Body of pancreas (tissue), 4 donors: Measurements from ENCODE around the gene COL6A2. TPM values are rescaled to one million over a fixed set of nuclear protein-coding genes. Genes with fewer than 3 reads are reported as not detected.
A peak's percentile ranks its signal among the peaks of the same experiment; 100 is the strongest.

Experiments used
- ATAC-seq: fragments of 150-250 bp; one replicate; pipeline ENCODE4 v1.9.1; 2016
- DNase-seq, 4 donors: peaks; one replicate each; pipeline ENCODE4 v3.0.0-alpha.2; 2019
- H3K27ac ChIP-seq, 4 donors: fragments of 200-600 bp; sonication (generic); 1 replicate in 3 of 4; 2 replicates in 1 of 4; pipeline versions ENCODE4 v1.5.1 to v1.6.1; 2016 to 2019; ENCODE audit warnings: mild to moderate bottlenecking in 1 of 4, mixed read lengths in 1 of 4, moderate library complexity in 1 of 4
- H3K27me3 ChIP-seq, 2 donors: fragments of 200-600 bp; sonication (generic); one replicate each; pipeline ENCODE4 v1.6.0; 2016; ENCODE audit warnings: mild to moderate bottlenecking in 1 of 2
- H3K36me3 ChIP-seq, 2 donors: fragments of 200-600 bp; sonication (generic); replicated peaks in 1 of 2; 2 replicates each; pipeline ENCODE4 v1.5.1; 2016; ENCODE audit warnings: low read depth in 2 of 2; ENCODE audit not compliant: insufficient read depth in 1 of 2
- H3K4me1 ChIP-seq: fragments of 200-600 bp; sonication (generic); one replicate; pipeline ENCODE4 v1.6.0; 2016
- H3K4me3 ChIP-seq, 2 donors: fragments of 200-600 bp; sonication (generic); 1 replicate in 1 of 2; 2 replicates in 1 of 2; pipeline ENCODE4 v1.5.1; 2016 to 2019
- H3K9me3 ChIP-seq, 3 donors: fragments of 200-600 bp; sonication (generic); 1 replicate in 2 of 3; 2 replicates in 1 of 3; pipeline ENCODE4 v1.5.1; 2016
- CTCF ChIP-seq, 7 experiments: fragments of 450-650 bp in 4 of 7; fragments of 200-600 bp in 3 of 7; sonication (generic) in 3 of 7; IDR thresholded peaks; one replicate each; pipeline ENCODE4 v1.5.1; 2016 to 2019; ENCODE audit warnings: antibody characterized with exemption in 7 of 7
- POLR2A ChIP-seq, 3 donors: fragments of 450-650 bp; IDR thresholded peaks; one replicate each; pipeline ENCODE4 v1.6.1; 2016; ENCODE audit warnings: antibody characterized with exemption in 3 of 3, mild to moderate bottlenecking in 2 of 3
- WGBS, 2 donors: methylation state at CpG; one replicate each; pipeline ENCODE4 v1.1.5; 2017; 5-methylcytosine and 5-hydroxymethylcytosine counted together
- intact Hi-C: fragments of 100-400 bp; cut with DNase I; formaldehyde crosslinking; loops from one replicate; pipeline ENCODE4 v1.15.1; 2023
- total RNA-seq, 2 donors: library from RNA; depleted of rRNA; stranded (reverse); fragments of >200 nt; gene quantifications; one replicate each; pipeline ENCODE4 v1.1.0, GENCODE V29; 2016

The COL6A2 gene
- total RNA-seq, 2 donors from 2014 or later: 72.1 to 339 TPM

GRCh38 chr21:46160907-46161632 is 63.2 kb downstream of the COL6A2 start:
- intact Hi-C loops: no loop called here
- WGBS, 2 donors: 38 to 97% methylated on average over 20 to 44 of the region's 72 CpGs
- Histone ChIP-seq H3K4me1 (no peaks in the 10 kb centered on the region), H3K4me3 (no peak overlapping the region), H3K36me3 (no peaks in the 10 kb centered on the region), H3K9me3 (no peaks in the 10 kb centered on the region), H3K27me3 (no peaks in the 10 kb centered on the region), H3K27ac (no peak overlapping the region)
- ATAC-seq: no peak
- DNase-seq: peak in 1 of 4 donors; percentile 17
- TF ChIP-seq CTCF (IDR thresholded peaks at IDR 0.05) (no peak), POLR2A (IDR thresholded peaks at IDR 0.05) (no peak)

GRCh38 chr21:46161633-46162592 is 64.0 kb downstream of the COL6A2 start:
- no peak for TF ChIP-seq CTCF (IDR thresholded peaks at IDR 0.05)
- no peak for TF ChIP-seq POLR2A (IDR thresholded peaks at IDR 0.05)

GRCh38 chr21:46163380-46163779 is 65.5 kb downstream of the COL6A2 start:
- DNase-seq: no peak
- intact Hi-C loops: no loop called here
- Histone ChIP-seq H3K9me3 (no peaks in the 10 kb centered on the region), H3K4me1 (no peaks in the 10 kb centered on the region), H3K36me3 (no peaks in the 10 kb centered on the region), H3K4me3 (no peak overlapping the region), H3K27me3 (no peaks in the 10 kb centered on the region), H3K27ac (no peak overlapping the region)
- ATAC-seq: no peak
- WGBS, 2 donors: 64 to 95% methylated on average over 4 of the region's 4 CpGs
- TF ChIP-seq CTCF (IDR thresholded peaks at IDR 0.05) (no peak), POLR2A (IDR thresholded peaks at IDR 0.05) (no peak)

More at GRCh38 chr21:46161633-46162592, 64.0 kb downstream of the COL6A2 start:
- Histone ChIP-seq H3K4me3 (no peak overlapping the region), H3K27ac (no peak overlapping the region), H3K9me3 (no peaks in the 10 kb centered on the region), H3K27me3 (no peaks in the 10 kb centered on the region), H3K36me3 (no peaks in the 10 kb centered on the region), H3K4me1 (no peaks in the 10 kb centered on the region)
- 60 to 94% methylated on average over 25 to 55 of the region's 72 CpGs for WGBS, 2 donors
- DNase-seq (peak in 1 of 4 donors; percentile 2), ATAC-seq (no peak)
- intact Hi-C loops: no loop called here

- ATAC-seq: no peak
- Histone ChIP-seq H3K4me3 (no peak overlapping the region), H3K36me3 (no peaks in the 10 kb centered on the region), H3K9me3 (no peaks in the 10 kb centered on the region), H3K27ac (no peak overlapping the region), H3K4me1 (no peaks in the 10 kb centered on the region), H3K27me3 (no peaks in the 10 kb centered on the region)
- no peak for DNase-seq
- TF ChIP-seq POLR2A (IDR thresholded peaks at IDR 0.05) (no peak), CTCF (IDR thresholded peaks at IDR 0.05) (no peak)
- intact Hi-C loops: no loop called here
These were observed 67.2 kb downstream of the COL6A2 start for GRCh38 chr21:46165098-46165497.
